ENCODE measurements around the gene PLEKHG4B. TPM values are rescaled to one million over a fixed set of nuclear protein-coding genes. Genes with fewer than 3 reads are reported as not detected.

Gene PLEKHG4B
- total and polyA plus RNA-seq, 2 of the 8 experiments (the other 6 are each of a cell fraction or from before 2014, with no cell fraction given) = 31.1 to 43.6 TPM

DNA sequence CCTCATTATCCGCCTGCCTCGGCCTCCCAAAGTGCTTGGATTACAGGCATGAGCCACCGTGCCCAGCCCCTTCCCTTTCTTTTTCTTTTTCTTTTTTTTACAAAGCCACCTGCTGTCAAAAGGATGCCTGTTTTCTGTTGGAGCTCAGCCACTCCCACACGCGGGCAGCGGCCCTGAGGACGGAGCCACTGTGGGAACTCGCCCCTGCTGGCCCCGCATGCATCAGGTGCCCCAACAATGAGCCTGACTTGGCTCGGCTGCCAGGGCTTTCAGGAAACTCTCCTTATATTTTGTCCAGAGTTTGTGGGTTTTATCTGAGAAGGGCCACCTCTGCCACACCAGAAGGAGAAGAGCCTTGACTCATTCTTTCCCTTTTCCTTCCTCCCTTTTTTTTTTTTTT lies 62.3 kb downstream of the PLEKHG4B start (continued):
- no peak for TF ChIP-seq KDM4A (IDR thresholded peaks at IDR 0.05; ENCODE audit: low read depth, low read length, severe bottlenecking)
- no peak for TF ChIP-seq RNF2 (IDR thresholded peaks at IDR 0.05; ENCODE audit: borderline replicate concordance, low read depth, low read length, missing control alignments, poor library complexity, severe bottlenecking)
- no peak for TF ChIP-seq NRF1 (IDR thresholded peaks at IDR 0.05; ENCODE audit: low read depth, low read length)
- TF ChIP-seq, protein P1, sequence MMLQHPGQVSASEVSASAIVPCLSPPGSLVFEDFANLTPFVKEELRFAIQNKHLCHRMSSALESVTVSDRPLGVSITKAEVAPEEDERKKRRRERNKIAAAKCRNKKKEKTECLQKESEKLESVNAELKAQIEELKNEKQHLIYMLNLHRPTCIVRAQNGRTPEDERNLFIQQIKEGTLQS (IDR thresholded peaks at IDR 0.05; ENCODE audit: insufficient read depth, low read depth, low read length) = no peak
- TF ChIP-seq TBP (IDR thresholded peaks at IDR 0.05; ENCODE audit: low read depth, low read length) = no peak
